Neural progenitor cell (in vitro differentiated cells): Measurements from ENCODE around the gene MUC5AC.

Experiments
- CTCF ChIP-seq: fragments of 200-600 bp; sonication (generic); IDR thresholded peaks from 2 replicates; pipeline ENCODE4 v1.5.1; 2017; ENCODE audit warnings: antibody characterized with exemption, mild to moderate bottlenecking
- EZH2 ChIP-seq: fragments of 200-600 bp; sonication (generic); IDR thresholded peaks from 2 replicates; pipeline ENCODE4 v1.6.1; 2017; ENCODE audit warnings: antibody characterized with exemption, mild to moderate bottlenecking, moderate library complexity

- TF ChIP-seq CTCF (no peak), EZH2 (no peak)
These were observed 14.4 kb downstream of the MUC5AC start for GRCh38 chr11:1171985-1172728.
